HUES6 (cell line): Measurements from ENCODE around the gene ZNF831.

Experiments used
- H3K27ac ChIP-seq: 2 replicates; pipeline ENCODE4 v1.7.0; 2013; ENCODE audit warnings: low read depth, mild to moderate bottlenecking, low read length, inconsistent platforms
- H3K27me3 ChIP-seq: 2 replicates; pipeline ENCODE4 v1.6.1; 2013; ENCODE audit warnings: low read length; ENCODE audit not compliant: control insufficient read depth, insufficient read depth
- H3K36me3 ChIP-seq: 2 replicates; pipeline ENCODE4 v1.6.1; 2013; ENCODE audit warnings: low read length; ENCODE audit not compliant: control insufficient read depth, insufficient read depth
- H3K4me1 ChIP-seq: 2 replicates; pipeline ENCODE4 v1.6.1; 2013; ENCODE audit warnings: low read length; ENCODE audit not compliant: control insufficient read depth, insufficient read depth
- H3K4me3 ChIP-seq: 2 replicates; pipeline ENCODE4 v1.5.1; 2013; ENCODE audit warnings: low read depth, low read length
- H3K9ac ChIP-seq: one replicate; pipeline ENCODE4 v1.6.1; 2013; ENCODE audit warnings: mild to moderate bottlenecking, low read length
- H3K9me3 ChIP-seq: 2 replicates; pipeline ENCODE4 v1.6.1; 2013; ENCODE audit warnings: low read depth, low read length; ENCODE audit not compliant: control insufficient read depth, insufficient read depth

Gene ZNF831

GRCh38 chr20:59219211-59219610 is 55.6 kb downstream of the ZNF831 start:
- Histone ChIP-seq H3K4me1 (peaks cover 12% of the 10 kb centered on the region), H3K36me3 (no peaks in the 10 kb centered on the region), H3K9ac (no peak overlapping the region), H3K27me3 (peaks cover 35% of the 10 kb centered on the region), H3K27ac (no peak overlapping the region), H3K4me3 (no peak overlapping the region), H3K9me3 (no peaks in the 10 kb centered on the region)

- H3K27me3 ChIP-seq: peaks cover 39% of the 10 kb centered on the region
- no peaks in the 10 kb centered on the region for H3K36me3 ChIP-seq
- H3K9me3 ChIP-seq: no peaks in the 10 kb centered on the region
- H3K4me3 ChIP-seq: no peak overlapping the region
- no peak overlapping the region for H3K9ac ChIP-seq
- H3K27ac ChIP-seq: no peak overlapping the region
- peaks cover 12% of the 10 kb centered on the region for H3K4me1 ChIP-seq
These were observed 56.5 kb downstream of the ZNF831 start for GRCh38 chr20:59220161-59220560.

GRCh38 chr20:59221049-59221706 is 57.6 kb downstream of the ZNF831 start:
- Histone ChIP-seq H3K27me3 (peaks cover 47% of the 10 kb centered on the region), H3K9ac (no peak overlapping the region), H3K4me1 (peaks cover 12% of the 10 kb centered on the region), H3K9me3 (no peaks in the 10 kb centered on the region), H3K4me3 (no peak overlapping the region), H3K36me3 (no peaks in the 10 kb centered on the region), H3K27ac (no peak overlapping the region)

GRCh38 chr20:59221707-59222252 is 58.2 kb downstream of the ZNF831 start:
- H3K4me3 ChIP-seq: peak overlapping the region; percentile 73; the same call in 1 of the 2 replicates
- peaks cover 12% of the 10 kb centered on the region for H3K4me1 ChIP-seq
- H3K9ac ChIP-seq: no peak overlapping the region
- no peaks in the 10 kb centered on the region for H3K9me3 ChIP-seq
- peaks cover 47% of the 10 kb centered on the region for H3K27me3 ChIP-seq
- H3K36me3 ChIP-seq: no peaks in the 10 kb centered on the region
- H3K27ac ChIP-seq: no peak overlapping the region

GRCh38 chr20:59222253-59223181 is 58.9 kb downstream of the ZNF831 start:
- peaks cover 47% of the 10 kb centered on the region for H3K27me3 ChIP-seq
- no peak overlapping the region for H3K27ac ChIP-seq
- no peaks in the 10 kb centered on the region for H3K36me3 ChIP-seq
- H3K9me3 ChIP-seq: no peaks in the 10 kb centered on the region
- peaks cover 12% of the 10 kb centered on the region for H3K4me1 ChIP-seq
- H3K9ac ChIP-seq: peak overlapping the region; percentile 34
- peak overlapping the region; percentile 73 for H3K4me3 ChIP-seq

- peaks cover 12% of the 10 kb centered on the region for H3K4me1 ChIP-seq
- H3K9me3 ChIP-seq: no peaks in the 10 kb centered on the region
- peak overlapping the region; percentile 73 for H3K4me3 ChIP-seq
- H3K27me3 ChIP-seq: peaks cover 47% of the 10 kb centered on the region
- H3K27ac ChIP-seq: no peak overlapping the region
- no peaks in the 10 kb centered on the region for H3K36me3 ChIP-seq
- peak overlapping the region; percentile 34 for H3K9ac ChIP-seq
These were observed 59.6 kb downstream of the ZNF831 start for GRCh38 chr20:59223182-59223601.

GRCh38 chr20:59223750-59224149 is 60.1 kb downstream of the ZNF831 start:
- Histone ChIP-seq H3K4me3 (no peak overlapping the region), H3K27ac (no peak overlapping the region), H3K27me3 (peaks cover 47% of the 10 kb centered on the region), H3K9ac (no peak overlapping the region), H3K9me3 (0 out of 2 replicates have a peak, but pooled peaks cover under 1% of the 10 kb centered on the region), H3K4me1 (peaks cover 12% of the 10 kb centered on the region), H3K36me3 (no peaks in the 10 kb centered on the region)

- peaks cover 47% of the 10 kb centered on the region for H3K27me3 ChIP-seq
- H3K9ac ChIP-seq: no peak overlapping the region
- H3K36me3 ChIP-seq: no peaks in the 10 kb centered on the region
- no peak overlapping the region for H3K4me3 ChIP-seq
- peaks cover 12% of the 10 kb centered on the region for H3K4me1 ChIP-seq
- H3K27ac ChIP-seq: no peak overlapping the region
- 0 out of 2 replicates have a peak, but pooled peaks cover 2% of the 10 kb centered on the region for H3K9me3 ChIP-seq
These were observed 60.6 kb downstream of the ZNF831 start for GRCh38 chr20:59224236-59224635.

- Histone ChIP-seq H3K27ac (no peak overlapping the region), H3K9me3 (0 out of 2 replicates have a peak, but pooled peaks cover 2% of the 10 kb centered on the region), H3K9ac (no peak overlapping the region), H3K36me3 (no peaks in the 10 kb centered on the region), H3K4me1 (no peaks in the 10 kb centered on the region), H3K4me3 (no peak overlapping the region), H3K27me3 (peaks cover 15% of the 10 kb centered on the region)
These were observed 66.8 kb downstream of the ZNF831 start for GRCh38 chr20:59230385-59230784.

- Histone ChIP-seq H3K27ac (no peak overlapping the region), H3K36me3 (no peaks in the 10 kb centered on the region), H3K4me1 (no peaks in the 10 kb centered on the region), H3K9ac (no peak overlapping the region), H3K9me3 (0 out of 2 replicates have a peak, but pooled peaks cover 2% of the 10 kb centered on the region), H3K4me3 (no peak overlapping the region), H3K27me3 (peaks cover 7% of the 10 kb centered on the region)
These were observed 67.6 kb downstream of the ZNF831 start for GRCh38 chr20:59231124-59231804.
